Adrenal gland (tissue), 5 donors: ENCODE measurements around the gene PCDHGB6.

ENCODE experiments used
- POLR2A ChIP-seq, 2 donors: fragments of 450-650 bp; IDR thresholded peaks; one replicate each; pipeline ENCODE4 v1.6.1; 2017; ENCODE audit warnings: antibody characterized with exemption in 2 of 2, mild to moderate bottlenecking in 2 of 2, moderate library complexity in 1 of 2
- TF ChIP-seq, protein P1 (sequence below), 6 experiments: fragments of 450-650 bp in 4 of 6; fragments of 200-600 bp in 2 of 6; sonication (generic) in 1 of 6; IDR thresholded peaks; 1 replicate in 5 of 6; 2 replicates in 1 of 6; pipeline versions ENCODE4 v1.5.1 to v1.8.0; 2016 to 2021; ENCODE audit warnings: antibody characterized with exemption in 6 of 6, mild to moderate bottlenecking in 2 of 6, moderate library complexity in 1 of 6
- donor health status: DM: no; HTN: no; CAD: no.

DNA sequence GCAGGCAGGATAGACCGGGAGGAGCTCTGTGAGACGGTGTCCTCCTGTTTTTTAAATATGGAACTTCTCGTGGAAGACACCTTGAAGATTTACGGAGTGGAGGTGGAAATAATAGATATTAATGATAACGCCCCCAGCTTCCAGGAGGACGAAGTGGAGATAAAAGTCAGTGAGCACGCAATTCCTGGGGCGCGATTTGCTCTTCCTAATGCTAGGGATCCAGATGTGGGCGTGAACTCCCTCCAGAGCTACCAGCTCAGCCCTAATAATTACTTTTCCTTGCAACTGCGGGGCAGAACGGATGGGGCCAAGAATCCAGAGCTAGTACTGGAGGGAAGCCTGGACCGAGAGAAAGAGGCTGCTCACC, 13.7 kb downstream of the PCDHGB6 start:
- TF ChIP-seq, protein P1, sequence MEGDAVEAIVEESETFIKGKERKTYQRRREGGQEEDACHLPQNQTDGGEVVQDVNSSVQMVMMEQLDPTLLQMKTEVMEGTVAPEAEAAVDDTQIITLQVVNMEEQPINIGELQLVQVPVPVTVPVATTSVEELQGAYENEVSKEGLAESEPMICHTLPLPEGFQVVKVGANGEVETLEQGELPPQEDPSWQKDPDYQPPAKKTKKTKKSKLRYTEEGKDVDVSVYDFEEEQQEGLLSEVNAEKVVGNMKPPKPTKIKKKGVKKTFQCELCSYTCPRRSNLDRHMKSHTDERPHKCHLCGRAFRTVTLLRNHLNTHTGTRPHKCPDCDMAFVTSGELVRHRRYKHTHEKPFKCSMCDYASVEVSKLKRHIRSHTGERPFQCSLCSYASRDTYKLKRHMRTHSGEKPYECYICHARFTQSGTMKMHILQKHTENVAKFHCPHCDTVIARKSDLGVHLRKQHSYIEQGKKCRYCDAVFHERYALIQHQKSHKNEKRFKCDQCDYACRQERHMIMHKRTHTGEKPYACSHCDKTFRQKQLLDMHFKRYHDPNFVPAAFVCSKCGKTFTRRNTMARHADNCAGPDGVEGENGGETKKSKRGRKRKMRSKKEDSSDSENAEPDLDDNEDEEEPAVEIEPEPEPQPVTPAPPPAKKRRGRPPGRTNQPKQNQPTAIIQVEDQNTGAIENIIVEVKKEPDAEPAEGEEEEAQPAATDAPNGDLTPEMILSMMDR (IDR thresholded peaks at IDR 0.05): no peak
- no peak for TF ChIP-seq POLR2A (IDR thresholded peaks at IDR 0.05)
